HepG2 (cell line): ENCODE measurements around the gene GNA12. TPM values are rescaled to one million over a fixed set of nuclear protein-coding genes. Genes with fewer than 3 reads are reported as not detected.

Source experiments
- CENPT ChIP-seq: sonication (generic); formaldehyde crosslinking; IDR thresholded peaks from 2 replicates; pipeline ENCODE4 v1.8.0; 2022; ENCODE audit warnings: low read depth, mild to moderate bottlenecking, moderate library complexity, missing genetic modification reagents
- EP300 ChIP-seq, 3 experiments: sonication (generic) in 1 of 3; formaldehyde crosslinking in 1 of 3; IDR thresholded peaks; 2 replicates each; pipeline versions ENCODE4 v1.5.1 to v1.6.1; 2011 to 2020; ENCODE audit warnings: low read depth in 2 of 3, low read length in 2 of 3, borderline replicate concordance in 1 of 3, improper control_type of control experiment in 1 of 3, mild to moderate bottlenecking in 1 of 3, missing genetic modification reagents in 1 of 3, moderate library complexity in 1 of 3
- FOSL1 ChIP-seq: sonication (generic); formaldehyde crosslinking; IDR thresholded peaks from 2 replicates; pipeline ENCODE4 v1.9.0; 2021; ENCODE audit warnings: missing genetic modification reagents, borderline replicate concordance
- HNRNPL ChIP-seq: fragments of 200-400 bp; formaldehyde crosslinking; IDR thresholded peaks from 2 replicates; pipeline ENCODE4 v1.6.1; 2017; ENCODE audit warnings: mild to moderate bottlenecking, low read depth, low read length
- HOXA7 ChIP-seq: sonication (generic); formaldehyde crosslinking; IDR thresholded peaks from 2 replicates; pipeline ENCODE4 v1.8.1; 2022; ENCODE audit warnings: mild to moderate bottlenecking, missing genetic modification reagents, moderate library complexity
- KAT7 ChIP-seq: IDR thresholded peaks from 2 replicates; pipeline ENCODE4 v1.6.1; 2018; ENCODE audit warnings: borderline replicate concordance, missing compliant biosample characterization
- KLF6 ChIP-seq: IDR thresholded peaks from 2 replicates; pipeline ENCODE4 v1.8.0; 2016; ENCODE audit warnings: missing biosample characterization, missing genetic modification reagents
- MAFK ChIP-seq, 2 experiments: IDR thresholded peaks in 1 of 2; conservative IDR thresholded peaks in 1 of 2; 2 replicates each; pipeline ENCODE4 v1.6.1; 2011; ENCODE audit warnings: improper control_type of control experiment in 2 of 2, low read length in 2 of 2
- MTA3 ChIP-seq: sonication (generic); formaldehyde crosslinking; IDR thresholded peaks from 2 replicates; pipeline ENCODE4 v1.4.0; 2020; ENCODE audit warnings: missing genetic modification reagents
- NCOA5 ChIP-seq: sonication (generic); formaldehyde crosslinking; IDR thresholded peaks from 2 replicates; pipeline ENCODE4 v1.4.0; 2020; ENCODE audit warnings: missing genetic modification reagents
- RBM39 ChIP-seq: fragments of 200-400 bp; formaldehyde crosslinking; IDR thresholded peaks from one replicate; pipeline ENCODE4 v1.6.1; 2018; ENCODE audit warnings: antibody characterized with exemption, mild to moderate bottlenecking, low read depth, low read length; ENCODE audit not compliant: poor library complexity, severe bottlenecking
- SAP130 ChIP-seq: IDR thresholded peaks from 2 replicates; pipeline ENCODE4 v1.6.1; 2016; ENCODE audit warnings: low read depth
- STAT5B ChIP-seq: sonication (generic); formaldehyde crosslinking; IDR thresholded peaks from 2 replicates; pipeline ENCODE4 v1.4.0; 2020; ENCODE audit warnings: missing genetic modification reagents
- ZBTB20 ChIP-seq: sonication (generic); formaldehyde crosslinking; IDR thresholded peaks from 2 replicates; pipeline ENCODE4 v1.8.1; 2023; ENCODE audit warnings: missing genetic modification reagents, low read depth, mild to moderate bottlenecking, borderline replicate concordance
- ZNF484 ChIP-seq: sonication (generic); formaldehyde crosslinking; IDR thresholded peaks from 2 replicates; pipeline ENCODE4 v1.5.1; 2020; ENCODE audit warnings: mild to moderate bottlenecking, low read depth, missing genetic modification reagents, borderline replicate concordance
- ZNF501 ChIP-seq: sonication (generic); formaldehyde crosslinking; IDR thresholded peaks from 2 replicates; pipeline ENCODE4 v1.5.1; 2020; ENCODE audit warnings: mild to moderate bottlenecking, moderate library complexity, missing genetic modification reagents
- ZNF713 ChIP-seq: sonication (generic); formaldehyde crosslinking; IDR thresholded peaks from 2 replicates; pipeline ENCODE4 v1.4.0; 2020; ENCODE audit warnings: mild to moderate bottlenecking, missing genetic modification reagents
- ZNF772 ChIP-seq: sonication (generic); formaldehyde crosslinking; IDR thresholded peaks from 2 replicates; pipeline ENCODE4 v1.5.0; 2020; ENCODE audit warnings: mild to moderate bottlenecking, missing genetic modification reagents
- polyA plus RNA-seq, 8 experiments: library from polyadenylated mRNA; depleted of rRNA in 3 of 8; stranded (reverse) in 7 of 8; unstranded in 1 of 8; fragments of >200 nt; fragmentation: Illumina TruSeq in 4 of 8; extraction: Trizol in 4 of 8; gene quantifications; 2 replicates each; pipeline versions ENCODE4 v1.2.1 to v1.2.3, GENCODE V29; 2011 to 2016; ENCODE audit warnings: low read depth in 4 of 8, missing spikeins in 1 of 8, mixed read lengths in 1 of 8; ENCODE audit not compliant: insufficient read depth in 1 of 8
- total RNA-seq, 5 experiments: library from RNA; depleted of rRNA; stranded (reverse); fragments of >200 nt; fragmentation: Illumina TruSeq; extraction: Trizol; gene quantifications; 2 replicates each; pipeline ENCODE4 v1.2.3, GENCODE V29; 2016; ENCODE audit warnings: low read depth in 1 of 5
- TF ChIP-seq, protein P1 (sequence below): IDR thresholded peaks from 2 replicates; pipeline ENCODE4 v1.6.1; 2016; ENCODE audit warnings: low read depth
- TF ChIP-seq, protein P2 (sequence below): sonication (generic); formaldehyde crosslinking; IDR thresholded peaks from 2 replicates; pipeline ENCODE4 v1.5.0; 2020; ENCODE audit warnings: missing genetic modification reagents
- TF ChIP-seq, protein P3 (sequence below): sonication (generic); IDR thresholded peaks from 2 replicates; pipeline ENCODE4 v1.6.1; 2016; ENCODE audit warnings: low read depth, borderline replicate concordance
- TF ChIP-seq, protein P4 (sequence below): sonication (generic); formaldehyde crosslinking; IDR thresholded peaks from 2 replicates; pipeline ENCODE4 v1.5.0; 2020; ENCODE audit warnings: missing genetic modification reagents, mild to moderate bottlenecking, borderline replicate concordance
- TF ChIP-seq, protein P5 (sequence below): sonication (generic); formaldehyde crosslinking; IDR thresholded peaks from 2 replicates; pipeline ENCODE4 v1.4.0; 2020; ENCODE audit warnings: mild to moderate bottlenecking, missing genetic modification reagents

GNA12 gene
- total and polyA plus RNA-seq, 2 of the 13 experiments (the other 11 are each of a cell fraction or from before 2014, with no cell fraction given): 16.2 to 50.9 TPM

DNA sequence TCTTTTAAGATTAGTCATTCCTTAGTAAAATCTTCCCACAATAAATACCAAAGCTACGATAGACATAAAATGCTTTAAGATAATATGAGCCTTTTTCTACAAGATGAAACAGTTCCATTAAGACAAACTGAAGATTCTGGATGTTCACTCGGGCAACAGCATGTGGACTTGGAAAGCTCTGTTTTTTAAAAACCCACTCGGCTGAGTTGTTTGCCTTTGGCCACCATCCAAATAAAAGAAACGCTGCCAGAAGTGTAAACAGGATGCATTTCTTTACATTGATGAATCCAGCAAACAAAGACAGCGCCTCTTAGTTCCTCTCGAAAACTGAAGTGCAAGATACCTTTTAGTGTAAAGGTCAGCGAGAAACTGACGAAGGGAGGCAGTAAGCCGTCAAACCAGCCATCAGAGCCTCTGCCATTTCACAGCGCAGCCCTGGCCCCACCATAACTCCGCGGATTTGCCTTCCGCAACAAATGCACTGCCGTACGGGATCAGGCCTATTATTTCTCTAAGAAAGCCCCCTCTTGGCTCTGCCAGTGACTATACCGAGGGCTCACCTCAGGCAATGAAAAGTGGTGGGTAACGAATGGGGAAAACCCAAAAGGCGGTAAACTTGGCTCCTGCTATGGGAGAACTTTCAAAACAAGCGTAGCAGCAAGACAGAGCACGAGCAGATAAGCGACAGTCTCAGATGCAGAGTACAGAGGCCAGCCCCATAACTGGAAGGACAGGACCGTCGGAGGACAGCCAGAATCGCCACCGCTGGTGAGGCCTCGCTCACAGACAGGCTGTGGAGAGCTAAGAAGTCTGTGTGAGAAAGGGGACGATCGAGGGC lies 41.4 kb downstream of the GNA12 start (continued):
- TF ChIP-seq CENPT (CRISPR knock-in tag): no peak
- no peak for TF ChIP-seq RBM39
- peak; percentile 78 for TF ChIP-seq SAP130 (CRISPR knock-in tag)
- peak; percentile 64; the same call in 1 of the 2 replicates for TF ChIP-seq FOSL1 (CRISPR knock-in tag)
- no peak for TF ChIP-seq HNRNPL
- TF ChIP-seq, protein P1, sequence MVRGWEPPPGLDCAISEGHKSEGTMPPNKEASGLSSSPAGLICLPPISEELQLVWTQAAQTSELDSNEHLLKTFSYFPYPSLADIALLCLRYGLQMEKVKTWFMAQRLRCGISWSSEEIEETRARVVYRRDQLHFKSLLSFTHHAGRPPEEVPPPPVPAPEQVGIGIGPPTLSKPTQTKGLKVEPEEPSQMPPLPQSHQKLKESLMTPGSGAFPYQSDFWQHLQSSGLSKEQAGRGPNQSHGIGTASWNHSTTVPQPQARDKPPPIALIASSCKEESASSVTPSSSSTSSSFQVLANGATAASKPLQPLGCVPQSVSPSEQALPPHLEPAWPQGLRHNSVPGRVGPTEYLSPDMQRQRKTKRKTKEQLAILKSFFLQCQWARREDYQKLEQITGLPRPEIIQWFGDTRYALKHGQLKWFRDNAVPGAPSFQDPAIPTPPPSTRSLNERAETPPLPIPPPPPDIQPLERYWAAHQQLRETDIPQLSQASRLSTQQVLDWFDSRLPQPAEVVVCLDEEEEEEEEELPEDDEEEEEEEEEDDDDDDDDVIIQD (CRISPR knock-in tag): peak; percentile 61; the same call in 1 of the 2 replicates
- no peak for TF ChIP-seq ZNF713 (CRISPR knock-in tag)
- peak in 1 of 2 experiments; percentile 95; a peak in 2 of 4 replicates for TF ChIP-seq EP300 (IDR thresholded peaks at IDR 0.05; ENCODE audit: low read depth in 2 of 2, low read length in 2 of 2)
- TF ChIP-seq EP300 (CRISPR knock-in tag; IDR thresholded peaks at IDR 0.05; ENCODE audit: borderline replicate concordance): peak; percentile 77; the same call in 1 of the 2 replicates
- TF ChIP-seq ZNF484 (CRISPR knock-in tag): no peak
- TF ChIP-seq, protein P2, sequence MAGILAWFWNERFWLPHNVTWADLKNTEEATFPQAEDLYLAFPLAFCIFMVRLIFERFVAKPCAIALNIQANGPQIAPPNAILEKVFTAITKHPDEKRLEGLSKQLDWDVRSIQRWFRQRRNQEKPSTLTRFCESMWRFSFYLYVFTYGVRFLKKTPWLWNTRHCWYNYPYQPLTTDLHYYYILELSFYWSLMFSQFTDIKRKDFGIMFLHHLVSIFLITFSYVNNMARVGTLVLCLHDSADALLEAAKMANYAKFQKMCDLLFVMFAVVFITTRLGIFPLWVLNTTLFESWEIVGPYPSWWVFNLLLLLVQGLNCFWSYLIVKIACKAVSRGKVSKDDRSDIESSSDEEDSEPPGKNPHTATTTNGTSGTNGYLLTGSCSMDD: no peak
- no peak for TF ChIP-seq HOXA7 (CRISPR knock-in tag)
- TF ChIP-seq, protein P3, sequence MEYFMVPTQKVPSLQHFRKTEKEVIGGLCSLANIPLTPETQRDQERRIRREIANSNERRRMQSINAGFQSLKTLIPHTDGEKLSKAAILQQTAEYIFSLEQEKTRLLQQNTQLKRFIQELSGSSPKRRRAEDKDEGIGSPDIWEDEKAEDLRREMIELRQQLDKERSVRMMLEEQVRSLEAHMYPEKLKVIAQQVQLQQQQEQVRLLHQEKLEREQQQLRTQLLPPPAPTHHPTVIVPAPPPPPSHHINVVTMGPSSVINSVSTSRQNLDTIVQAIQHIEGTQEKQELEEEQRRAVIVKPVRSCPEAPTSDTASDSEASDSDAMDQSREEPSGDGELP: no peak; the same call in 1 of the 2 replicates
- TF ChIP-seq, protein P4, sequence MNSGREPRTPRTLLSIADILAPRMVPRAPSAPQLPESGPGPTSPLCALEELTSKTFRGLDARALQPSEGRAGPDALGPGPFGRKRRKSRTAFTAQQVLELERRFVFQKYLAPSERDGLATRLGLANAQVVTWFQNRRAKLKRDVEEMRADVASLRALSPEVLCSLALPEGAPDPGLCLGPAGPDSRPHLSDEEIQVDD: no peak
- TF ChIP-seq MTA3: no peak
- TF ChIP-seq ZBTB20: peak; percentile 96
- TF ChIP-seq ZNF501 (CRISPR knock-in tag): peak; percentile 89
- peak; percentile 34; the same call in 1 of the 2 replicates for TF ChIP-seq ZNF772
- TF ChIP-seq, protein P5, sequence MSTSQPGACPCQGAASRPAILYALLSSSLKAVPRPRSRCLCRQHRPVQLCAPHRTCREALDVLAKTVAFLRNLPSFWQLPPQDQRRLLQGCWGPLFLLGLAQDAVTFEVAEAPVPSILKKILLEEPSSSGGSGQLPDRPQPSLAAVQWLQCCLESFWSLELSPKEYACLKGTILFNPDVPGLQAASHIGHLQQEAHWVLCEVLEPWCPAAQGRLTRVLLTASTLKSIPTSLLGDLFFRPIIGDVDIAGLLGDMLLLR (CRISPR knock-in tag): no peak
- TF ChIP-seq KAT7: 0 out of 2 replicates have a peak, but pooled peaks have one; percentile 26
- peak; percentile 21; the same call in 1 of the 2 replicates for TF ChIP-seq KLF6 (CRISPR knock-in tag)
- TF ChIP-seq NCOA5: no peak
- TF ChIP-seq STAT5B (CRISPR knock-in tag): no peak
- TF ChIP-seq MAFK (conservative IDR thresholded peaks at IDR 0.05 in 1 of 2, IDR thresholded peaks at IDR 0.05 in 1 of 2; ENCODE audit: low read length in 2 of 2): 0 out of 4 replicates have a peak, but pooled peaks of 1 of the 2 experiments have one; percentile 19
